GM18517 (cell line): ENCODE measurements around the gene AGPAT4.
"Not testable (repeated sequence)": the region's sequence is repeated elsewhere in the genome, so short reads cannot be mapped to it uniquely, and the experiment has no call there.

Experiments used
- ATAC-seq: cut with Tn5 transposase; IDR thresholded peaks from one replicate; pipeline ENCODE4 v1.9.1; 2021; ENCODE audit warnings: mild to moderate bottlenecking, moderate library complexity; ENCODE audit not compliant: unreplicated experiment

AGPAT4 gene

GRCh38 chr6:161210857-161211256 lies 63.0 kb downstream of the AGPAT4 start:
- no peak for ATAC-seq

GRCh38 chr6:161207200-161207599 lies 66.7 kb downstream of the AGPAT4 start:
- ATAC-seq = no peak

- ATAC-seq = no peak
These were observed 68.8 kb downstream of the AGPAT4 start for GRCh38 chr6:161204866-161205557.

DNA sequence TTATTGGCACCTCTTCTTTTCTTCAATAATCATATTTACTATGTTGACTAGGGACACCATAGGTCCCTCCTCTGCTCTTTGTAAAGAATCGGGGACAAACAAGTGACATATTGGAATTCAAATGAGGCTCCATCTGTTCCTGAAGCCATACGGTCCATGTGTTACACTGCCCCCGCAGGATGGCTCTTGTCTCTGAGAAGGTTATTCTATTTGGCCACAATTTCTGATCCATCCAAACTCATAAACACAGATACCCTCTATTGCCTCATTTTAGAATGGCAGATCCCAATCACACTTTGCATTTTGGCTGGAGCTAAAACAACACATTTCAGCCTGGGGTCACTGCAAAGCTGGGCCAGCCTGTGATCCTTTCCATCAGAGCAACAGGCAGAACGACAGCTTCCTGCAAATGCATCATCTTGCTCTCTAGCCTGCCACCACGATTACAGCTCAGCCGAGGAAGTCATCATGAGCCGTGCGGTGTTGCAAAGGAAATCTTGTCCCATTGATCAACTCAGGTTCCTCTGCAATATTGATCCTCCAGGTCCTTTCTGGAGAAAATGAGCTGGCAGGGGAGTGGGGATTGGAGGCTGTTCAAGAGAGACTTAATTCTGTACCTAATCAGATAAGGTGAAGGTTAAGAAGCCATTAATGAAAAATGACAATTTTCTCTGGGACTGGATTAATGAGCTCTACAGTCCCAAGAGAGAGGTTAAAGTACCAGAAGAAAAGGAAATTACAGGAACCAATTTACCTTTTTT lies 73.1 kb downstream of the AGPAT4 start:
- ATAC-seq = no peak

DNA sequence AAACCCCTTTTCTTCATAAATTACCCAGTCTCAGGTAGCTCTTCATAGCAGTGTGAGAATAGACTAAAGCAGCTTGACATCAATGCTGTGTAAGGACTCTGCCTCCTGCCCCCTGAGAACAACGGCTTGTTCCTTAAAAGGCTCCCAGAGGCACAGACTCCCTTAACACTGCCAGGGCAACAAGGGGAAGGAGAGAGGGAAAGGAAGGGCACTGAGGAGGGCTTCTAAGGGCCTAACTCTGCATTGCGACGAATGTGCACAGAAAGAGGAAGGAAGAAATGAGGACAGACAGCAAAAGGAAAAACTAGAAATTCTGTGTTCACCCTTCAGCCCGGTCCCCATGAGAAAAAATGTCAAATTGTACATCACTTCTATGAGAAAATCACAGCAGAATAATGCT lies 74.0 kb downstream of the AGPAT4 start:
- no peak for ATAC-seq

- ATAC-seq = no peak
These were observed 74.9 kb downstream of the AGPAT4 start for GRCh38 chr6:161198783-161199460.

DNA sequence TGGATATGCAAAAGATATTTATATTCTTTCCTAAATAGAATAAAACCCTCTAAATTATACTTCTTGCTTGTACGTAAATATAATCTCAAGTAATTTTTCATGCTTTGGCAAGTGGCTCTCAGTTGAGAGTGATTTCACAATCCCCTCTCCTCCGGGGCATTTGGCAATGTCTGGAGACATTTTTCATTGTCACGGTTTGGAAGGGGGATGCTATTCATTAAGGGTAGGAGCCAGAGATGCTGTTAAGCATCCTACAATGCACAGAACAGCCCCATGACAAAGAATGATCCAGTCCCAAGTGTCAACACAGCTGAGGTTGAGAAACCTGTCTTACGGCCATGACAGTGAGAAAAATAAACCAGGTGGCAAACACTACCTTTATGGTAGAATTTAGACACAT lies 75.7 kb downstream of the AGPAT4 start:
- no peak for ATAC-seq

DNA sequence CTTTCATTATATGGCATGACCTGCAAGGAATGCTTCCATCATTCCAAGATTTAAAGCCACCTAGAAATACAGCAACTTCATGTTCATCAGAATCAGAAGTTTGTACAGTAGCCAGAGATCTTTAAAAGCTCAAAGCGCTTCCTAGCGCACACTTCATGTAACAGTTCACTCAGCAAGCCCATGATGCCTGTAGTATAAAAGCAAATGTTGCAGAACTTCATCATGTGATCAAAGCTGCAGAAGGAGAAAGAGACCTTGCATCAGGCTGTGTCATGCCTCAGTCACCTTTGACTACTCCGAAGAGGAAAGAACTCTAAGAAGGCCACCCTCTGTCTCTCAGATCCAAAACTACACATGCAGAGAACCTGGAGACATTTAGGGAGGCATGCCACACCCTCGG lies 78.5 kb downstream of the AGPAT4 start:
- ATAC-seq = no peak

- ATAC-seq = no peak
These were observed 79.5 kb downstream of the AGPAT4 start for GRCh38 chr6:161194374-161194773.

DNA sequence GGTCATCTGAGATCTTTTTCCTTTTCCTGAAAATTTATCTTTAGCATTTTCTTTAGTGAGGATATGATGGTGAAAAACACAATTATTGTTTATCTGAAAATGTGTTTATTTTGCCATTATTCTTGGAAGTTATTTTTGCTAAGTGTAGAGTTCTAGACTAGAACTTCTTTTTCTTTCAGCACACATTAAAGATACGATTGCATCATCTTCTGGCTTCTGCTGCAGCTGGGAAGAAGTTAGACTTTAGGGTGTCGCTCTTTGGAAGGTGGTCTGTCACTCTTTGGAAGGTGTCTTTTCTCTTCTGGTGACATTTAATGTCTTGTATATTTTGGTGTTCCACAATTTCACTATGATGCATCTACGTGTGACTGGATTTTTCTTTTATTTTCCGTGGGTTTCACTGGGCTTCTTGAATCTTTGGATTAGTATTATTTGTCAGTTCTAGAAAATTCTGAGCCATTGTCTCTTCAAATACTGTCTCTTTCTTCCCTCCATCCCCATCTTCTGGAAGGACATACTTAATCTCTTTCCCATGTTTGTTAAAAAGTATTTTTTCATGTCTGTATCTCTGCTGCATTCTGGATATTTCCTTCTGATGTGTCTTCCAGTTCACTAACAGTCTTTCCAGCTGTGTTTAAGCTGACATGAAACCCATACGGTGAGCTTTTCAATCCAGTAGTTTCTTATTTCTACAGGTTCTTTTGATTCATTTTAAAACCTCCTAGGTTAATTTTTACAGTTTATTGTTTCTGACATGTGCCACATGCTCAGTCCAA lies 81.0 kb downstream of the AGPAT4 start:
- ATAC-seq = no peak

GRCh38 chr6:161191671-161192070 lies 82.2 kb downstream of the AGPAT4 start:
- ATAC-seq = no peak

GRCh38 chr6:161191007-161191406 lies 82.9 kb downstream of the AGPAT4 start:
- no peak for ATAC-seq

GRCh38 chr6:161189891-161190290 lies 84.0 kb downstream of the AGPAT4 start:
- no peak for ATAC-seq

GRCh38 chr6:161188547-161189465 lies 85.1 kb downstream of the AGPAT4 start:
- no peak for ATAC-seq

DNA sequence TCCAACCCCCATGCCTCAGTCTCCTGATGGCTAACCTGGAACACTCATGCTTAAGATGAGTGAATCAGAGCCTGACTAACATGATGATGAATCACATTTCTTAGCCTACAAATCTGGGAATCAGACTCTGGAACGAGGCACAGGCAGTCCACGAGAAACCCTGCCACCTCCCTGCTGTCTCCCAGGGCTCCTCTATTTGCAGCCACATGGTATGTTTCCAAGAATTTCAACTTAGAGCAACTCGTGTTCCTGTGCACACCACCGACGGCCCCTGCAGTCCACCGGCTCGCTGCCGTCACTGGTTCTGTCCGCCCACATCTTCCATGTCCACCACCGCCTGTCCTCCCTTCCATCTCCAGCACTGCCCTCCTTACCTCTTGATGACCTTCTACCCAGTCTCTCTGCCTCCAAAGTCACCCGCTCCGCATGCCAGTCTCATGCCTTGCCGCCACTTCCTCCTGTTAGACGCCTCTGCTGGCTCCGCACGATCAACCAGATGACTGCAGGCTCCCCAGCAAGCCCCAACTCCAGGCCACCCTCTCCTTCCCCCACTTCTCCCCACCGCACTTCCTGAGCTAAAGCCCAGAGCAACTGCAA lies 87.6 kb downstream of the AGPAT4 start:
- ATAC-seq = no peak

GRCh38 chr6:161181121-161181520 lies 92.7 kb downstream of the AGPAT4 start:
- ATAC-seq = no peak

- ATAC-seq = not testable (repeated sequence)
These were observed 95.7 kb downstream of the AGPAT4 start for GRCh38 chr6:161178155-161178554.

DNA sequence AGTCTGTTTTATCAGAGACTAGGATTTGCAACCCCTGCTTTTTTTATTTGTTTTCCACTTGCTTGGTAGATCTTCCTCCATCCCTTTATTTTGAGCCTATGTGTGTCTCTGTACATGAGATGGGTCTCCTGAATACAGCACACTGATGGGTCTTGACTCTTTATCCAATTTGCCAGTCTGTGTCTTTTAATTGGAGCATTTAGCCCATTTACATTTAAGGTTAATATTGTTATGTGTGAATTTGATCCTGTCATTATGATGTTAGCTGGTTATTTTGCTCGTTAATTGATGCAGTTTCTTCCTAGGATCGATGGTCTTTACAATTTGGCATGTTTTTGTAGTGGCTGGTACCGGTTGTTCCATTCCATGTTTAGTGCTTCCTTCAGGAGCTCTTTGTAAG lies 97.4 kb downstream of the AGPAT4 start:
- not testable (repeated sequence) for ATAC-seq

DNA sequence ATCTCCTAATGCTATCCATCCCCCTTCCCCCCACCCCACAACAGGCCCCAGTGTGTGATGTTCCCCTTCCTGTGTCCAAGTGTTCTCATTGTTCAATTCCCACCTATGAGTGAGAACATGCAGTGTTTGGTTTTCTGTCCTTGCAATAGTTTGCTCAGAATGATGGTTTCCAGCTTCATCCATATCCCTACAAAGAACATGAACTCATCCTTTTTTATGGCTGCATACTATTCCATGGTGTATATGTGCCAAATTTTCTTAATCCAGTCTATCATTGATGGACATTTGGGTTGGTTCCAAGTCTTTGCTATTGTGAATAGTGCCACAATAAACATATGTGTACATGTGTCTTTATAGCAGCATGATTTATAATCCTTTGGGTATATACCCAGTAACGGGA lies 101.1 kb downstream of the AGPAT4 start:
- ATAC-seq = not testable (repeated sequence)

DNA sequence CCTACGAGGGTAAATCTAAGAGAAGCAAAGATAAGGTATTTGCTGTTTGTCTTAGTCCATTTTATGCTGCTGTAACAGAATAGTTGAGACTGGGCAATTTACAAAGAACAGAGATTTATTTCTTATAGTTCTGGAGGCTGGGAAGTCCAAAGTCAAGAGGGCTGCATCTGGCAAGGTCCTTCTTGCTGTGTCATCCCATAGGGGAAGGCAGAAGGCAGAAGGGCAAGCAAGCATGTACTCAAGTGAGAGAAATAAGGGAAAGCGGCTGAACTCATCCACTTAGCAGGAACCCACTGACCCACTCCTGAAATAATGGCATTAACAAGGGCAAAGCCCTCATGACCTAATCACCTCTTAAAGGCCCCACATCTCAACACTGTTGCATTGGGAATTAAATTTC lies 102.7 kb downstream of the AGPAT4 start:
- ATAC-seq = no peak
